SU-DHL-6 (cell line): ENCODE measurements around the gene ZFYVE16.

Experiments used
- H2AFZ ChIP-seq: fragments of 200-600 bp; sonication (generic); 2 replicates; pipeline ENCODE4 v1.6.1; 2014; ENCODE audit warnings: low read depth, mild to moderate bottlenecking, moderate library complexity, mixed read lengths, antibody characterized with exemption, low read length; ENCODE audit not compliant: severe bottlenecking
- H3F3A ChIP-seq: fragments of 200-600 bp; shearing (Covaris generic); 2 replicates; pipeline ENCODE4 v1.6.0; 2016; ENCODE audit warnings: antibody characterized with exemption, mild to moderate bottlenecking; ENCODE audit not compliant: insufficient read depth
- H3K27ac ChIP-seq: fragments of 200-600 bp; sonication (generic); 2 replicates; pipeline ENCODE4 v1.5.1; 2016; ENCODE audit warnings: low read depth, mild to moderate bottlenecking, low read length, moderate library complexity, mixed read lengths
- H3K27me3 ChIP-seq: fragments of 200-600 bp; sonication (generic), shearing (Covaris generic); 2 replicates; pipeline ENCODE4 v1.6.0; 2014; ENCODE audit warnings: mild to moderate bottlenecking, low read length
- H3K36me3 ChIP-seq: fragments of 200-600 bp; sonication (generic); 2 replicates; pipeline ENCODE4 v1.6.1; 2014; ENCODE audit warnings: mild to moderate bottlenecking, low read length, mixed read lengths
- H3K4me2 ChIP-seq: fragments of 300-600, 200-600 bp; shearing (Covaris generic), sonication (generic); 2 replicates; pipeline ENCODE4 v1.6.0; 2014; ENCODE audit warnings: low read length, low read depth, mild to moderate bottlenecking; ENCODE audit not compliant: poor library complexity, severe bottlenecking
- H3K4me3 ChIP-seq: fragments of 200-600 bp; sonication (generic); 2 replicates; pipeline ENCODE4 v1.5.1; 2014; ENCODE audit warnings: antibody characterized with exemption, low read length, mild to moderate bottlenecking, mixed read lengths; ENCODE audit not compliant: insufficient read depth, poor library complexity, severe bottlenecking
- H3K79me2 ChIP-seq: fragments of 200-600 bp; sonication (generic); 2 replicates; pipeline ENCODE4 v1.6.1; 2014; ENCODE audit warnings: mild to moderate bottlenecking, low read length, moderate library complexity; ENCODE audit not compliant: insufficient read depth
- H3K9ac ChIP-seq: fragments of 200-600 bp; sonication (generic); 2 replicates; pipeline ENCODE4 v1.7.0; 2014; ENCODE audit warnings: mild to moderate bottlenecking, low read length
- H3K9me2 ChIP-seq: fragments of 200-600 bp; sonication (generic); replicated peaks from 2 replicates; pipeline ENCODE4 v1.6.1; 2014; ENCODE audit warnings: low read length; ENCODE audit not compliant: insufficient read depth
- H3K9me3 ChIP-seq: fragments of 200-600 bp; sonication (generic); 2 replicates; pipeline ENCODE4 v1.6.1; 2014; ENCODE audit warnings: low read length, mixed read lengths; ENCODE audit not compliant: insufficient read depth
- H4K20me1 ChIP-seq: fragments of 200-600 bp; sonication (generic); 2 replicates; pipeline ENCODE4 v1.6.1; 2014; ENCODE audit warnings: low read depth, mild to moderate bottlenecking, antibody characterized with exemption, low read length, moderate library complexity, mixed read lengths
- EZH2phosphoT487 ChIP-seq: fragments of 200-600 bp; sonication (generic), shearing (Covaris generic); conservative IDR thresholded peaks from 2 replicates; pipeline ENCODE4 v1.6.1; 2018; ENCODE audit warnings: mild to moderate bottlenecking, antibody characterized with exemption, low read length, moderate library complexity, mixed read lengths
- TF ChIP-seq, protein P1 (sequence below): fragments of 200-600 bp; sonication (generic); IDR thresholded peaks from one replicate; pipeline ENCODE4 v1.5.1; 2017; ENCODE audit warnings: antibody characterized with exemption, mild to moderate bottlenecking, low read length, moderate library complexity; ENCODE audit not compliant: insufficient read depth, poor library complexity, severe bottlenecking

ZFYVE16 gene

GRCh38 chr5:80502800-80503199 lies 94.9 kb downstream of the ZFYVE16 start:
- no peaks in the 10 kb centered on the region for H3K9me3 ChIP-seq

GRCh38 chr5:80503641-80504040 lies 95.8 kb downstream of the ZFYVE16 start:
- Histone ChIP-seq H3K9me2 (no peaks in the 10 kb centered on the region), H4K20me1 (no peaks in the 10 kb centered on the region), H3K27ac (no peak overlapping the region), H3K4me2 (no peak overlapping the region), H3K27me3 (no peaks in the 10 kb centered on the region), H3K4me3 (no peak overlapping the region), H3K79me2 (no peaks in the 10 kb centered on the region), H3K36me3 (no peaks in the 10 kb centered on the region), H3F3A (no peaks in the 10 kb centered on the region), H3K9ac (no peak overlapping the region), H2AFZ (no peak overlapping the region), H3K9me3 (no peaks in the 10 kb centered on the region)
- TF ChIP-seq, protein P1, sequence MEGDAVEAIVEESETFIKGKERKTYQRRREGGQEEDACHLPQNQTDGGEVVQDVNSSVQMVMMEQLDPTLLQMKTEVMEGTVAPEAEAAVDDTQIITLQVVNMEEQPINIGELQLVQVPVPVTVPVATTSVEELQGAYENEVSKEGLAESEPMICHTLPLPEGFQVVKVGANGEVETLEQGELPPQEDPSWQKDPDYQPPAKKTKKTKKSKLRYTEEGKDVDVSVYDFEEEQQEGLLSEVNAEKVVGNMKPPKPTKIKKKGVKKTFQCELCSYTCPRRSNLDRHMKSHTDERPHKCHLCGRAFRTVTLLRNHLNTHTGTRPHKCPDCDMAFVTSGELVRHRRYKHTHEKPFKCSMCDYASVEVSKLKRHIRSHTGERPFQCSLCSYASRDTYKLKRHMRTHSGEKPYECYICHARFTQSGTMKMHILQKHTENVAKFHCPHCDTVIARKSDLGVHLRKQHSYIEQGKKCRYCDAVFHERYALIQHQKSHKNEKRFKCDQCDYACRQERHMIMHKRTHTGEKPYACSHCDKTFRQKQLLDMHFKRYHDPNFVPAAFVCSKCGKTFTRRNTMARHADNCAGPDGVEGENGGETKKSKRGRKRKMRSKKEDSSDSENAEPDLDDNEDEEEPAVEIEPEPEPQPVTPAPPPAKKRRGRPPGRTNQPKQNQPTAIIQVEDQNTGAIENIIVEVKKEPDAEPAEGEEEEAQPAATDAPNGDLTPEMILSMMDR = no peak
- no peak for TF ChIP-seq EZH2phosphoT487

More at GRCh38 chr5:80502800-80503199, 94.9 kb downstream of the ZFYVE16 start:
- Histone ChIP-seq H3F3A (no peaks in the 10 kb centered on the region), H3K4me3 (no peak overlapping the region), H3K9ac (no peak overlapping the region), H2AFZ (no peak overlapping the region), H3K27ac (no peak overlapping the region), H4K20me1 (no peaks in the 10 kb centered on the region), H3K79me2 (no peaks in the 10 kb centered on the region), H3K9me2 (no peaks in the 10 kb centered on the region), H3K27me3 (no peaks in the 10 kb centered on the region), H3K36me3 (no peaks in the 10 kb centered on the region), H3K4me2 (no peak overlapping the region)
- no peak for TF ChIP-seq EZH2phosphoT487
- TF ChIP-seq, protein P1 = no peak

DNA sequence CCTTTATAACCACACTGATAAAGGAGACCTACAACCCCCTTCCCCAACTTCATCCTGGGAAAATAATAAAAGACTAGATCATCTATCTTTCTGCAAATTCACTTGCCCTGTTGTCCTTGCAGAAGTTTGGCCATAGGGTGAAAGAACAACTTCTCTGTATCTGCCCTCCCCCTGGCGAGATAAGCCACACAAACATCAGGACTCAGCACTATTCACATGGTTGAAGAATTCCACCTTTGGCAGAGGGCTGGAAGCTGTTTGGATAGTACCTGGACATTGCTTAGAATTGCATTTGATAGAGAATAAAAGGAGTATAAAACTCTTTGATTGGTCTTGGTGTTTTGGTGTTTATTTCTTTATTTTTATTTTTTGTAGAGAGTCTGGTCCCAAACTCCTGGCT lies 97.0 kb downstream of the ZFYVE16 start:
- Histone ChIP-seq H3K4me3 (no peak overlapping the region), H3K9me2 (no peaks in the 10 kb centered on the region), H3K27me3 (no peaks in the 10 kb centered on the region), H3K4me2 (no peak overlapping the region), H3K36me3 (no peaks in the 10 kb centered on the region), H2AFZ (no peak overlapping the region), H3F3A (no peaks in the 10 kb centered on the region), H3K79me2 (no peaks in the 10 kb centered on the region), H3K27ac (no peak overlapping the region), H4K20me1 (no peaks in the 10 kb centered on the region), H3K9ac (no peak overlapping the region), H3K9me3 (no peaks in the 10 kb centered on the region)
- TF ChIP-seq EZH2phosphoT487 = no peak
- TF ChIP-seq, protein P1 = no peak

DNA sequence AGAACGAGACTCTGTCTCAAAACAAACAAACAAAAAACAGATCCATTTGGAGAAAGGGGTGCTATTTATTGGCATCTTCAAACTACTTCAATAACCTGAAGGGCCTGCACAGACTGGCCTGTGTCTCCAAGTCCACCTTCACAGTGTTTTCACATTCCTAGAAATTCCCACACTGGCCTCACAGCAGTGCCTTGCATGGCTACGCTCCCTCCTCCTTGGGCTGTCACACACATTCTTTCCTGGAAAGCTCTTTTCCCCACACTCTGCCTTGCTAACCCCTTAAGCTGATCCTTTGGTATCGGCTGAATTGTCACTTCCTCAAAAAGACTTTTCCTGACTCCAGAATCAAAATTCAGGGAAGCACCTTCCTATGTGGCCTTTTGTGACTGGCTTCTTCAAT lies 99.8 kb downstream of the ZFYVE16 start:
- H2AFZ ChIP-seq = no peak overlapping the region
- no peak overlapping the region for H3K27ac ChIP-seq
- H3K4me3 ChIP-seq = no peak overlapping the region
- TF ChIP-seq, protein P1 = no peak
- no peak for TF ChIP-seq EZH2phosphoT487
- H3K79me2 ChIP-seq = no peaks in the 10 kb centered on the region
- no peaks in the 10 kb centered on the region for H3K27me3 ChIP-seq
- H3K4me2 ChIP-seq = no peak overlapping the region
- H3K9me2 ChIP-seq = no peaks in the 10 kb centered on the region
- H3K9ac ChIP-seq = no peak overlapping the region
- no peaks in the 10 kb centered on the region for H3F3A ChIP-seq
- no peaks in the 10 kb centered on the region for H3K9me3 ChIP-seq
- H4K20me1 ChIP-seq = no peaks in the 10 kb centered on the region
- H3K36me3 ChIP-seq = no peaks in the 10 kb centered on the region
